ENCODE data around the gene TARM1.
"Not testable (repeated sequence)": the region's sequence is repeated elsewhere in the genome, so short reads cannot be mapped to it uniquely, and the experiment has no call there.

TARM1 gene

GRCh38 chr19:54100561-54100960 is 19.4 kb upstream of the TARM1 start, which contains the start of gene OSCAR:
Gene OSCAR, minus strand, starts transcription at chr19:54100803. Its CDS starts 11 bp downstream, at chr19:54100792.
- no peak for DNase-seq (ENCODE audit: low read depth)
- no peak within 1 kb of the TSS for H3K4me3 ChIP-seq (ENCODE audit: low read depth, low read length)
- TF ChIP-seq CTCF (conservative IDR thresholded peaks at IDR 0.05; ENCODE audit: low read depth, low read length), result no peak

GRCh38 chr19:54099903-54100255 is 18.7 kb upstream of the TARM1 start:
- DNase-seq (ENCODE audit: low read depth); H3K4me3 ChIP-seq (ENCODE audit: low read depth, low read length): not testable (repeated sequence)

- no peak for TF ChIP-seq CTCF (conservative IDR thresholded peaks at IDR 0.05; ENCODE audit: low read depth, low read length)
- DNase-seq (ENCODE audit: low read depth), result no peak
- H3K4me3 ChIP-seq (ENCODE audit: low read depth, low read length), result no peak overlapping the region
These were observed 18.2 kb upstream of the TARM1 start for GRCh38 chr19:54099190-54099902.

- peak overlapping the region; percentile 52 for H3K4me3 ChIP-seq (ENCODE audit: low read depth, low read length)
- peak; percentile 60 for TF ChIP-seq CTCF (conservative IDR thresholded peaks at IDR 0.05; ENCODE audit: low read depth, low read length)
These were observed 15.5 kb upstream of the TARM1 start for GRCh38 chr19:54096617-54097106.

GRCh38 chr19:54095859-54096616 is 14.9 kb upstream of the TARM1 start:
- peak; percentile 28 for DNase-seq (ENCODE audit: low read depth)
- peak overlapping the region; percentile 44 for H3K4me3 ChIP-seq (ENCODE audit: low read depth, low read length)

More at GRCh38 chr19:54096617-54097106, 15.5 kb upstream of the TARM1 start:
- peak; percentile 58 for DNase-seq (ENCODE audit: low read depth)

GRCh38 chr19:54095136-54095858 is 14.1 kb upstream of the TARM1 start:
- peak overlapping the region; percentile 44 for H3K4me3 ChIP-seq (ENCODE audit: low read depth, low read length)
- no peak for TF ChIP-seq CTCF (conservative IDR thresholded peaks at IDR 0.05; ENCODE audit: low read depth, low read length)
- DNase-seq (ENCODE audit: low read depth), result no peak

GRCh38 chr19:54094426-54095000 is 13.3 kb upstream of the TARM1 start:
- DNase-seq (ENCODE audit: low read depth), result no peak
- no peak overlapping the region for H3K4me3 ChIP-seq (ENCODE audit: low read depth, low read length)
- no peak for TF ChIP-seq CTCF (conservative IDR thresholded peaks at IDR 0.05; ENCODE audit: low read depth, low read length)
